ENCODE results near the gene LRRC36.

Gene LRRC36

GRCh38 chr16:67405336-67405735 lies 78.7 kb downstream of the LRRC36 start:
- peaks cover 0 to 11% (median 0%) of the 10 kb centered on the region in 3 donors for H3K36me3 ChIP-seq
- DNase-seq = no peak
- H3K9me3 ChIP-seq = no peaks in the 10 kb centered on the region
- H3K4me3 ChIP-seq = no peak overlapping the region
- H3K27ac ChIP-seq = no peak overlapping the region
- no peaks in the 10 kb centered on the region for H3K27me3 ChIP-seq
- H3K4me1 ChIP-seq = peaks cover 0 to 28% (median 6%) of the 10 kb centered on the region in 4 donors
- intact Hi-C loops (cut with DNase I; ENCODE audit: low total_unique reads) = no loop called here
- no peak for TF ChIP-seq CTCF (IDR thresholded peaks at IDR 0.05)

GRCh38 chr16:67406111-67406971 lies 79.7 kb downstream of the LRRC36 start:
- intact Hi-C loops (cut with DNase I; ENCODE audit: low total_unique reads) = no loop called here
- Histone ChIP-seq H3K27me3 (no peaks in the 10 kb centered on the region), H3K9me3 (no peaks in the 10 kb centered on the region), H3K27ac (peak overlapping the region; percentile 33 to 41), H3K4me1 (peaks cover 0 to 28% (median 6%) of the 10 kb centered on the region in 4 donors), H3K36me3 (peaks cover 0 to 2% (median 0%) of the 10 kb centered on the region in 3 donors), H3K4me3 (no peak overlapping the region)
- no peak for TF ChIP-seq CTCF (IDR thresholded peaks at IDR 0.05)
- no peak for DNase-seq

GRCh38 chr16:67407176-67407787 lies 80.7 kb downstream of the LRRC36 start:
- H3K4me1 ChIP-seq = peaks cover 0 to 28% (median 6%) of the 10 kb centered on the region in 4 donors
- no peak for TF ChIP-seq CTCF (IDR thresholded peaks at IDR 0.05)
- H3K27ac ChIP-seq = peak overlapping the region in 1 of 2 donors; percentile 41
- H3K4me3 ChIP-seq = no peak overlapping the region
- no peaks in the 10 kb centered on the region for H3K9me3 ChIP-seq
- H3K36me3 ChIP-seq = no peaks in the 10 kb centered on the region
- no peak for DNase-seq
- H3K27me3 ChIP-seq = no peaks in the 10 kb centered on the region
- intact Hi-C loops (cut with DNase I; ENCODE audit: low total_unique reads) = no loop called here

- intact Hi-C loops (cut with DNase I; ENCODE audit: low total_unique reads) = no loop called here
- H3K27me3 ChIP-seq = no peaks in the 10 kb centered on the region
- TF ChIP-seq CTCF (IDR thresholded peaks at IDR 0.05) = no peak
- peaks cover 0 to 28% (median 6%) of the 10 kb centered on the region in 4 donors for H3K4me1 ChIP-seq
- no peak overlapping the region for H3K27ac ChIP-seq
- H3K4me3 ChIP-seq = no peak overlapping the region
- no peak for DNase-seq
- no peaks in the 10 kb centered on the region for H3K36me3 ChIP-seq
- H3K9me3 ChIP-seq = no peaks in the 10 kb centered on the region
These were observed 81.3 kb downstream of the LRRC36 start for GRCh38 chr16:67407788-67408452.

GRCh38 chr16:67409631-67410030 lies 83.0 kb downstream of the LRRC36 start:
- DNase-seq = no peak
- Histone ChIP-seq H3K27ac (no peak overlapping the region), H3K36me3 (no peaks in the 10 kb centered on the region), H3K27me3 (no peaks in the 10 kb centered on the region), H3K4me1 (peaks cover 0 to 22% (median 6%) of the 10 kb centered on the region in 4 donors), H3K4me3 (no peak overlapping the region), H3K9me3 (no peaks in the 10 kb centered on the region)
- intact Hi-C loops (cut with DNase I; ENCODE audit: low total_unique reads) = no loop called here
- TF ChIP-seq CTCF (IDR thresholded peaks at IDR 0.05) = no peak
